H1 (cell line): Measurements from ENCODE around the gene CACNA2D4.

ENCODE experiments used
- CEBPB ChIP-seq: IDR thresholded peaks from 2 replicates; pipeline ENCODE4 v1.6.1; 2012; ENCODE audit warnings: low read depth, low read length
- CHD2 ChIP-seq: IDR thresholded peaks from 2 replicates; pipeline ENCODE4 v1.6.1; 2012; ENCODE audit warnings: low read length, improper control_type of control experiment
- CTCF ChIP-seq, 3 experiments: IDR thresholded peaks; 1 replicate in 2 of 3; 2 replicates in 1 of 3; pipeline versions ENCODE4 v1.5.1 to v1.6.1; 2011; ENCODE audit warnings: low read length in 3 of 3, mild to moderate bottlenecking in 3 of 3, inconsistent platforms in 2 of 3, low read depth in 1 of 3, moderate library complexity in 1 of 3; ENCODE audit not compliant: insufficient read depth in 1 of 3; ENCODE audit errors: control extremely low read depth in 1 of 3
- EP300 ChIP-seq, 2 experiments: IDR thresholded peaks; 1 replicate in 1 of 2; 2 replicates in 1 of 2; pipeline ENCODE4 v1.6.1; 2011 to 2012; ENCODE audit warnings: low read depth in 2 of 2, low read length in 2 of 2, mild to moderate bottlenecking in 2 of 2, borderline replicate concordance in 1 of 2, inconsistent platforms in 1 of 2, moderate library complexity in 1 of 2
- HDAC2 ChIP-seq, 2 experiments: fragments of 300-600 bp in 1 of 2; sonication (generic) in 1 of 2; IDR thresholded peaks; 2 replicates each; pipeline ENCODE4 v1.6.1; 2011 to 2012; ENCODE audit warnings: low read depth in 2 of 2, low read length in 2 of 2, mild to moderate bottlenecking in 2 of 2, moderate library complexity in 2 of 2, borderline replicate concordance in 1 of 2, inconsistent platforms in 1 of 2
- POLR2A ChIP-seq, 2 experiments: IDR thresholded peaks; 1 replicate in 1 of 2; 2 replicates in 1 of 2; pipeline ENCODE4 v1.6.1; 2011; ENCODE audit warnings: low read depth in 2 of 2, low read length in 2 of 2, mild to moderate bottlenecking in 2 of 2; ENCODE audit errors: control extremely low read depth in 1 of 2
- POLR2AphosphoS5 ChIP-seq: IDR thresholded peaks from 2 replicates; pipeline ENCODE4 v1.6.1; 2011; ENCODE audit warnings: low read depth, low read length
- SP1 ChIP-seq: IDR thresholded peaks from 2 replicates; pipeline ENCODE4 v1.6.1; 2011; ENCODE audit warnings: low read depth, low read length
- TAF1 ChIP-seq: IDR thresholded peaks from 2 replicates; pipeline ENCODE4 v1.6.1; 2011; ENCODE audit warnings: mild to moderate bottlenecking, low read depth, low read length
- TEAD4 ChIP-seq: IDR thresholded peaks from 2 replicates; pipeline ENCODE4 v1.6.1; 2012; ENCODE audit warnings: low read depth, low read length, inconsistent platforms, mixed read lengths
- YY1 ChIP-seq: IDR thresholded peaks from 2 replicates; pipeline ENCODE4 v1.6.1; 2011; ENCODE audit warnings: low read depth, mild to moderate bottlenecking, low read length
- TF ChIP-seq, protein P1 (sequence below): IDR thresholded peaks from 2 replicates; pipeline ENCODE4 v1.6.1; 2012; ENCODE audit warnings: inconsistent platforms

GRCh38 chr12:1835211-1836131 lies 83.0 kb downstream of the CACNA2D4 start:
- TF ChIP-seq, protein P1, sequence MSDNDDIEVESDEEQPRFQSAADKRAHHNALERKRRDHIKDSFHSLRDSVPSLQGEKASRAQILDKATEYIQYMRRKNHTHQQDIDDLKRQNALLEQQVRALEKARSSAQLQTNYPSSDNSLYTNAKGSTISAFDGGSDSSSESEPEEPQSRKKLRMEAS = no peak
- no peak for TF ChIP-seq POLR2A (IDR thresholded peaks at IDR 0.05; ENCODE audit: control extremely low read depth in 1 of 2, low read depth in 2 of 2, low read length in 2 of 2)
- TF ChIP-seq EP300 (IDR thresholded peaks at IDR 0.05; ENCODE audit: borderline replicate concordance in 1 of 2, low read depth in 2 of 2, low read length in 2 of 2) = no peak
- TF ChIP-seq HDAC2 (IDR thresholded peaks at IDR 0.05; ENCODE audit: borderline replicate concordance in 1 of 2, low read depth in 2 of 2, low read length in 2 of 2) = no peak
- no peak for TF ChIP-seq CEBPB
- TF ChIP-seq TAF1 = no peak
- no peak for TF ChIP-seq CTCF (IDR thresholded peaks at IDR 0.05; ENCODE audit: control extremely low read depth in 1 of 3, insufficient read depth in 1 of 3, low read depth in 1 of 3, low read length in 3 of 3)
- no peak for TF ChIP-seq CHD2
- no peak for TF ChIP-seq SP1
- no peak for TF ChIP-seq YY1
- no peak for TF ChIP-seq TEAD4
- no peak for TF ChIP-seq POLR2AphosphoS5
